Right renal cortex interstitium (tissue), 3 donors: ENCODE data around the gene ZSWIM4. TPM values are rescaled to one million over a fixed set of nuclear protein-coding genes. Genes with fewer than 3 reads are reported as not detected.
A peak's percentile ranks its signal among the peaks of the same experiment; 100 is the strongest.
"Not testable (repeated sequence)": the region's sequence is repeated elsewhere in the genome, so short reads cannot be mapped to it uniquely, and the experiment has no call there.

Experiments used
- DNase-seq, 3 donors: peaks; one replicate each; pipeline ENCODE4 v3.0.0-alpha.2; 2013; ENCODE audit warnings: low read depth in 3 of 3, low spot score in 2 of 3
- polyA plus RNA-seq, 3 donors: library from polyadenylated mRNA; unstranded; fragments of 120-200 nt; gene quantifications; one replicate each; pipeline ENCODE4 v1.2.1, GENCODE V29; 2013; ENCODE audit not compliant: insufficient read length in 3 of 3

ZSWIM4 gene
- polyA plus RNA-seq, 3 donors = 5.3 to 6.8 (median 6.1) TPM

DNA sequence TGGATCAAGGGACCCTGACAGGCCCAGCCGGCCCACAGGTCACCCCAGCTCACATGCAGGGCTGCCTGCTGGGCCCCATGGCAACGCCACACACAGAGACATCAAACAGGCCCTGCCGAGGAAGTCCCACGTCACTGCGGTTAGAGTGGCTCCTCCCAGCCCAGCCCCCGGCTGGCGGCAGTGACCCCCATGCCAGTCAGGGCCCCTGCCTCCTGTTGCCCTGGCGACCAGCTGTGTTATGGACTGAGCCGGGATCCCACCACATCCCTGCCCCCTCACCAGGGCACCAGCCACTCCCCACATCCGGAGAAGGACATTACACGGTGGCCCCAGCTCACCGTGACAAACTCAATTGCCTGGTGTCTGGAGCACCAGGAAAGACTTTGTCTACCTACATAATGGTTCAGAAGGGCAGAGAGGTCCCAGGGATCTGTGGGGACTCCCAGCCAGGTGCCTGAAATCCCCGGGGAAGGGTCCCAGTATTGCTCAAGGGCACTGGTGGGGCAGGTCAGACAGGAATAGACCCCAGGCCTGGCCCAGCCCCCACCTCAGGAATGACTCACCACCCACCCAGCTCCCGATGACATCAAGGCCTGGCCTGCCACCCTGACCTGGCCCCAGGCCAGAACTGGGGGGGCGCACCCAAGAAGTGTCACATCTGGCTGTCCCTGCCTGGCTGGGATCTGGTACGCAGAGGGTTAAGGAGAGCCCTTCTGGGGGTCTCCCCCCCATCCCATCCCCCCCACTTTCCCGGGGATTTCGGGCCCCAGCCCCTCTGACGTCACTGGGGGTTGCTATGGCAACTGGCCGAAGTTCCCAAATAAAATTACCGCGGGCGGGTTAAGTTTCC is 51.5 kb downstream of the ZSWIM4 start:
- DNase-seq = peak in 2 of 3 donors; percentile 87 to 91

GRCh38 chr19:13847407-13848339 is 52.4 kb downstream of the ZSWIM4 start:
- DNase-seq = peak in 2 of 3 donors; percentile 83 to 88

DNA sequence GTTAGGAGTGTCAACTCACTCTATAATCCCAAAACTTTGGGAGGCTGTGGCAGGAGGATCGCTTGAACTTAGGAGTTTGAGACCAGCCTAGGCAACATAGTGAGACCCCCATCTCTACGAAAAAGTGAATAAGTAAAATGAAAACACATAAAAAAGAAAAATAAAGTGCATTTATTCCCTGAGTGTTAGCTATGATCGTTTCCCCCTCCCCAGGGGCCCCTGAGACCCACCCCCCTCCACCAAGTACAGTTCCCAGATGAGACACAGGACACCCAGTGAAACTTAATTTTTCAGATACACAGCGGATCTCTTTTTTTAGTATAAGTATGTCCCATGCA is 53.1 kb downstream of the ZSWIM4 start:
- DNase-seq = no peak

- DNase-seq = no peak
Measured at GRCh38 chr19:13848798-13849676, 53.8 kb downstream of the ZSWIM4 start.

DNA sequence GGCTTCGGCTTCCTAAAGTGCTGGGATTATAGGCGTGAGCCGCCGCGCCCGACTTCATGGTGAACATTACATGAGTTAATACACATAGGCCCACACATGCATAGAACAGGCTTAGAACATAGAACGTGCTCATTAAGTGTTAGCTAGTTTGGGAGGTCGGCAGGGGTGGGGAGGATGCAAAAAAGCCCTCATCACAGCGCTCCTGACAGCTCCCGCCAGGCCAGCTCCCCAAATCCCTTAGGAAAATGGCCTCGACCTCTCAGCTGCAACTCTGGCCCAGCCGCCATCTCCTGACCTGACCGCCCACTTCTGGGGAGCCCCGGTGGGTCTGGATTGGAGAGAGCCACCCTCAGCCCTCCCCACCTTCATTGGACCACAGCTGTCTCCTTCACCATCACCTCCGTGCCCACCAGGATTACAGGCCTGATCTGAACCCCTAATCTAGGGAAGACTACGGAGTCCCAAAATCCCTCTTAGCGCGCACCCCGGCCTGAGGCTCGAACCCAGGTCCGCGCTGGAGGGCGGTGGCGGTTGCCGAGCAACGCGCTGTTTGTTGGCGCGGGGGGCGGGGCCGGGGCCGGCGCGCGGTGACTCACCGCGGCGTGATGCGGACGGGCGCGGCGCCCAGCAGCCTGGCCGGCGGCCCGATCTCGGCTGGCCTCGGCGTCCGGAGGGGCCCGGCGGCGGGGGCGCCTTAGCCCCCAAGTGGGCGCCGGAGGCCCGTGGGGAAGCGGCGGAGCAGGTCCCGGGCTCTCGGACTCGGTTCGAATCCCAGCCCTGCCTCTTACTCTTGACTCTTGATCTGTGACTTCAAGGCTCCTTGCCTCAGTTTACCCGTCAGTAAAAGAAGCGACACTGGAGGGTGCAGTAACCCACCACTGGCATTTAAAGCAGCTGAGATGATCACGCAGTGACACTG is 55.0 kb downstream of the ZSWIM4 start:
- no peak for DNase-seq

GRCh38 chr19:13850910-13851733 is 55.9 kb downstream of the ZSWIM4 start:
- DNase-seq = no peak

DNA sequence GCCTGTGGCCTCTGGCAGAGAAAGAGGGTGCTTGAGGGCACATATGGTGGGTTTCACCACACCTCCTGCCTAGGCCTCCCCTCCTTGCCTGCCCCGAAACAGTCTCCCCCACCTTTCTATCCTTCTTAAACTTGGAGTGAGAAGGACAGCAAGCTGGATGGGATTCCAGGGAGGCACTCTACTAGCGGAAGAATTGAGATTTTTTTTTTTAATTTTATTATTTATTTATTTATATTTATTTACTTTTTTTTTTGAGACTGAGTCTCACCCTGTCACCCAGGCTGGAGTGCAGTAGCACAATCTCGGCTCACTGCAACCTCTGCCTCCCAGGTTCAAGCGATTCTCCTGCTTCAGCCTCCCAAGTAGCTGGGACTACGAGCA is 56.5 kb downstream of the ZSWIM4 start:
- DNase-seq = not testable (repeated sequence)

DNA sequence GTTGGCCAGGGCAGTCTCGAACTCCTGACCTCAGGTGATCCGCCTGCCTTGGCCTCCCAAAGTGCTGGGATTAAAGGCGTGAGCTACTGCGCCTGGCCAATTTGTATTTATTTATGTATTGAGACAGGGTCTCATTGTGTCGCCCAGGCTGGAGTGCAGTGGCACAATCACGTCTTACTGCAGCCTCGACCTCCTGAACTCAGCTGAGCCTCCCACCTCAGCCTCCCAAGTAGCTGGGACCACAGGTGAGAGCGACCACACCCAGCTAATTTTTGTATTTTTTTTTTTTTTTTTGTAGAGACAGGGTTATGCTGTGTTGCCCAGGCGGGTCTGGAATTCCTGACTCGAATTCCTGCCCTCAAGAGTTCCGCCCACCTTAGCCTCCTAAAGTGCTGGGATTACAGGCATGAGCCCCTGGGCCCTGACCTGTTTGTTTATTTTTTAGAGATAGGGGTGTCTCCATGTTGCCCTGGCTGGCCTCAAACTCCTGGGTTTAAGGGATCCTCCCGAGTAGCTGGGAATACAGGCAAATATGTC is 57.0 kb downstream of the ZSWIM4 start:
- not testable (repeated sequence) for DNase-seq

- DNase-seq = no peak
Measured at GRCh38 chr19:13856497-13856896, 61.3 kb downstream of the ZSWIM4 start.

DNA sequence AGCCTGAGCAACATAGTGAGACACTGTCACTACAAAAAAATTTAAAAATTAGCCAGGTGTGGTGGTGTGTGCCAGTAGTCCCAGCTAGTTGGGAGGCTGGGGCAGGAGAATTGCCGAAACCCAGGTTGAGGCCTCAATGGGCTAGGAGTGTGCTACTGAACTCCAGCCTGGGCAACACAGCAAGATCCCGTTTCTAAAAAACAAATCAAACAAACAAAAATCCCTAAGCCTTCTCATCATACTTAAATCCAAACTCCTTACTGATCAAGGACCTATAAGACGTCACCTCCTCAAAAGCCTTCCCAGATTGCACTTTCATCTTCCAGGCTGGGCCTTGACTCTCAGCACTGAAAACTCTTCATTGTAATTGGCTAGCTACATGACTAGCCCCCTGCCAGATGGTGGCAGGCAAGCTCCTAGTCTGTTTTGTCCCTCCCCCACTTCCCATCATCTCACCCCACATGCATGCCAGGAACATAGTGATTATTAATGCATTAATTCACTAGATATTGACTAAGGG is 64.2 kb downstream of the ZSWIM4 start:
- no peak for DNase-seq

- DNase-seq = no peak
Measured at GRCh38 chr19:13860679-13861391, 65.6 kb downstream of the ZSWIM4 start.

DNA sequence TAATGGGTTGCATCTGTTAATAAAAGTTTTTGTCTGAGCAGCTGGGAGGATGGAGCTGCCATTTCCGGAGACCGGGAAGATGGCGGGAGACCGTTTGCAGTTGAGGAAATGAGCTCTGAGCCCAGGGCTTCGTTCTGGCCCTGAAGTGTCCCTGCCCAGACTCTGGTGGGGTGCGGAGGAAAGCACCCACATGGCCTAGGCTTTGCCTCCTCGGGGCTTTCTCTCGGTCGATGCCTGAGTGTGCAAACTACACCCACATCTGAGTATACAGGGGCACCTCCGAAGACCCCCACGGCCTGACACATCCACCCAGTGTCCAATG is 66.1 kb downstream of the ZSWIM4 start:
- no peak for DNase-seq

DNA sequence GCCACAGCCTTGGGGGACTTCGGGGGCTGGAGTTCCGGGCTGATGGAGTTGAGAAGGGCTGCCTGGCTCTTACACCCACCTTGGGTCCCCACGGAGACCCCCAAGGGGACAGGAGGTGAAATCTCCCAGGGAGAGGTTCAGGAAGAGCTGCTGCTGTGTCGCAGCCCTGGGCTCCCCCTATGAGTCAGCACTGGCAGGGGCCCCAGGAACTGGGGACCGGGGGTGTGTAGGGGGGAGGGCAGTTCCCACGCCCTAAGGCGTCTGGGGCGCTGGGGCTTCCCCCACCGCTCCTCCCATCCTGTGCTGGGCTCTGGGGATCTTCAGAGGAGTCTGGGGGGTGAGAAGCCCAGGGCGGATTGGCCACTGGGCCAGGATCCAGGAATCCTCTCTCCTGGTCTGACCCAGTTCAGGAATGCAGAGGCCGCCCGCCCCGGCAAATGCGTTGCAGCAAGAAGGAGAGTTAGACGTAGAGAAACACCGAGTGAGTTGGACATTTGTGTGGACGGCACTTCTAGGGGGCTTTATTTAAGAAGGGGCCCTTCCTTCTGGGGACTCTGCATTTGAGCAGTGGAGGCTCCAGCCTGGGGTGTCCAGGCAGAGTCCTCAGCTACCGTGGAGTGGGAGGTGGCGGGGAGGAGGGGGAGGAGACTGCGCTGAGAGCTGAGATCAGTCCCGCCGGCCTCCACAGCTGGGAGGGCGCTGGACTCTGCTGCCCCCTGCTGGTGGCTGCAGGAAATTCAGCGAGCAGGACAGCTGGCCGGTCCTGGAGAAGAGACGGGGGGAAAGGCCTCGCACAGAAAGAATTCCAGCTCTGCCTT is 66.7 kb downstream of the ZSWIM4 start:
- peak in 2 of 3 donors; percentile 85 to 88 for DNase-seq

DNA sequence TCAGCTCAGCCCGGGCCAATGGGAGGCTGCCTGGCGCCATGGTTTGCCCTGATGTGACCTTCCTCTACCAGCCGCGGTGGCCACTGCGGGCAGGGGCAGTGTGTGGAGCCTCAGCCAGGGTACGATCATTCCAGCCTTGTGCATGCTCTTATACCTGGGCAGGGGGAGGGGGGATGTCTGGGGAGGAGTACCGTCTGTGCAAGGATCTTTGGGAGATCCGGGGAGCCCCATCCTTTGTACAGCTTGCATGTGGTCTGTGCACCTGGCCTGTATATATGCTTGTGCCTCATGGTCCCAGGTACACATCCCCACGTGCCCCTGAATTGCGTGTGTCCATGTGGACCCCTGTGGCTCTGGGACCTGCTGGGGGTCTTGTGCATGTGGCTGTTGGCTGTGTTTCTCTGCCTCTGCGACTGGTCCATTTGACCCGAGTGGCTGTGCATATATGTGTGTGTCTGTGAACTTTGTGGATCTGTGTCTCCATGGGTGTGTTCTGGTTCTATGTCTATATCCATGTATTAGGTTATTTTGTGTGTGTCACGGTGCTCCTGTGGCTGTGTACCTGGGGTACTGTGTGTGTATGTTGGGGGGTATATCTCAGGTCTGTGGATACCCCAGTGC is 68.9 kb downstream of the ZSWIM4 start:
- DNase-seq = no peak

DNA sequence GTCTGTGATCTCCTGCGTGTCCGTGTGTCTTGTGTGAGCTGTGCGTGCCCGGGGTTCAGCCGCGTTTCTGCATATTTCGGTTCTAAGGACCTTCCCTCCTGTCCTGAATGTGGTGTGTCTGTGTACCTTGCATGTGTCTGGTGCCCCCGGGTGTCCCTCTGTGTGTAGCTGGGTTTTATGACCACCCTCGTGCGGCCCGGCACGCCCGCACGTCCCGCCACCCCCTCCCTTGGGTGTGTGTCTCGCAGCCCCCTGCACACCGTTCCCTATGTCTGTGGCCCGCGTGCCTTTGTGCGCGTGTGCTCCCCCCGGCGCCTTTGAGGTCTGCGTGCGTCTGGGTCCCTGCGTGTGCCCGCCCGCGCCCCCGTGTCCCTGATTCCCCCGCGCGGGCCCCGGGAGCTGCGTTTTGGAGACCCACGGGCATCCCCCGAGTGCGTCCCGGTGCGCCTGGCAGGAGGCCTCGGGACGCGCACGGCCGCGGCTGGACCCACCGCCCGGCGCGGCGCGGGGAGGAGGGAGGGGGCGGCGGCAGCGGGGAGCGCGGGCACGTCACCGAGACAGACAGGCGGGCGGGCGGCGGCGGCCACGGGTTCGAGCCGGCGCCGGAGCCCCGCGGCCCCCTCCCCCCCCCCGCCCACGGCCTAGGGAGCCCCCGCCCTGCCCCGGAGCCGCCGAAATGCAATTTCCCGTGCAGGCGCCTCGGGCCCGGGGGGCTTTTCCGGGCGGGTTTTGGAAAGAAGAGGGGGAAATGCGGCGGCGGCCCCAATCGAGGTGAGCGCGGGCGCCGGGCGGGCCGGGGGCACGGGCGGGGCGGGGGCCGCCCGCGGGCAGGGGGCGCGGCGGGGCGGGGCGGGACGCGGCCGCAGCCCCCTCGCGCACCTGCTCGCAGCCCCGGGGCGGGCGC is 69.7 kb downstream of the ZSWIM4 start:
- no peak for DNase-seq
